GM18502 (cell line): ENCODE measurements around the gene ZNF570.
A peak's percentile ranks its signal among the peaks of the same experiment; 100 is the strongest.

ENCODE experiments used
- ATAC-seq: cut with Tn5 transposase; IDR thresholded peaks from one replicate; pipeline ENCODE4 v1.9.1; 2021; ENCODE audit warnings: mild to moderate bottlenecking; ENCODE audit not compliant: unreplicated experiment, poor library complexity

The ZNF570 gene

GRCh38 chr19:37468961-37469777, at the start of gene ZNF570:
Gene ZNF570, plus strand, starts transcription at chr19:37469356. Its CDS starts 999 bp downstream, at chr19:37470355.
- peak; percentile 67 for ATAC-seq

GRCh38 chr19:37452500-37453245, 16.5 kb upstream of the ZNF570 start:
- no peak for ATAC-seq

GRCh38 chr19:37466277-37466797, 2.8 kb upstream of the ZNF570 start:
- no peak for ATAC-seq

- ATAC-seq: peak; percentile 63
These were observed 2.2 kb upstream of the ZNF570 start, which contains the start of gene ZNF569 for GRCh38 chr19:37466798-37467607. Gene ZNF569, minus strand, starts transcription at chr19:37467444. Its CDS starts 22,523 bp downstream, at chr19:37444921.

- no peak for ATAC-seq
These were observed 1.5 kb upstream of the ZNF570 start for GRCh38 chr19:37467608-37468090.

GRCh38 chr19:37470216-37470615, 1.1 kb downstream of the ZNF570 start:
- no peak for ATAC-seq

GRCh38 chr19:37472165-37472564, 3.0 kb downstream of the ZNF570 start:
- no peak for ATAC-seq

GRCh38 chr19:37484406-37485168, 15.4 kb downstream of the ZNF570 start:
- no peak for ATAC-seq

- ATAC-seq: no peak
These were observed 23.1 kb downstream of the ZNF570 start for GRCh38 chr19:37492213-37492612.

GRCh38 chr19:37505958-37506386, 36.8 kb downstream of the ZNF570 start:
- peak; percentile 27 for ATAC-seq

- ATAC-seq: peak; percentile 75
These were observed 37.4 kb downstream of the ZNF570 start, which contains the start of gene ZNF793 for GRCh38 chr19:37506387-37507166. Gene ZNF793, plus strand, starts transcription at chr19:37506939. Its CDS starts 16,501 bp downstream, at chr19:37523440.

- no peak for ATAC-seq
These were observed 38.0 kb downstream of the ZNF570 start for GRCh38 chr19:37507167-37507464.

- ATAC-seq: no peak
These were observed 42.0 kb downstream of the ZNF570 start for GRCh38 chr19:37511186-37511585.

- no peak for ATAC-seq
These were observed 42.7 kb downstream of the ZNF570 start for GRCh38 chr19:37511821-37512220.

GRCh38 chr19:37513397-37513796, 44.2 kb downstream of the ZNF570 start:
- ATAC-seq: no peak

- no peak for ATAC-seq
These were observed 50.7 kb downstream of the ZNF570 start for GRCh38 chr19:37519890-37520289.

GRCh38 chr19:37537391-37537947, 68.3 kb downstream of the ZNF570 start:
- ATAC-seq: no peak
